ENCODE results near the gene TMC2.

The TMC2 gene

GRCh38 chr20:2596673-2597279, 60.4 kb downstream of the TMC2 start:
- no peak overlapping the region for H3K27ac ChIP-seq (ENCODE audit: low read depth, low read length)
- H3K79me2 ChIP-seq (ENCODE audit: insufficient read depth, low read length): no peaks in the 10 kb centered on the region
- H3K27me3 ChIP-seq (ENCODE audit: low read length): no peaks in the 10 kb centered on the region; the same call in 1 of the 2 replicates
- no peaks in the 10 kb centered on the region for H3K9me3 ChIP-seq (ENCODE audit: insufficient read depth, low read length)
- no peaks in the 10 kb centered on the region for H3F3A ChIP-seq (ENCODE audit: insufficient read depth)
- no peaks in the 10 kb centered on the region for H4K20me1 ChIP-seq (ENCODE audit: low read depth, low read length)
- TF ChIP-seq CTCF (IDR thresholded peaks at IDR 0.05; ENCODE audit: insufficient read depth, low read length, poor library complexity, severe bottlenecking) (no peak), EZH2phosphoT487 (conservative IDR thresholded peaks at IDR 0.05; ENCODE audit: low read length) (no peak)
- H3K9ac ChIP-seq (ENCODE audit: low read length): no peak overlapping the region
- no peak overlapping the region for H3K4me3 ChIP-seq (ENCODE audit: insufficient read depth, low read length, poor library complexity, severe bottlenecking)
- no peaks in the 10 kb centered on the region for H3K9me2 ChIP-seq (replicated peaks; ENCODE audit: insufficient read depth, low read length)
- H2AFZ ChIP-seq (ENCODE audit: low read depth, low read length, severe bottlenecking): no peak overlapping the region
- H3K36me3 ChIP-seq (ENCODE audit: low read length): no peaks in the 10 kb centered on the region
- no peak overlapping the region for H3K4me2 ChIP-seq (ENCODE audit: low read depth, low read length, poor library complexity, severe bottlenecking)

- Histone ChIP-seq H3F3A (ENCODE audit: insufficient read depth) (no peaks in the 10 kb centered on the region), H3K27me3 (ENCODE audit: low read length) (no peaks in the 10 kb centered on the region), H3K4me3 (ENCODE audit: insufficient read depth, low read length, poor library complexity, severe bottlenecking) (no peak overlapping the region), H3K9me3 (ENCODE audit: insufficient read depth, low read length) (no peaks in the 10 kb centered on the region), H3K79me2 (ENCODE audit: insufficient read depth, low read length) (no peaks in the 10 kb centered on the region), H3K4me2 (ENCODE audit: low read depth, low read length, poor library complexity, severe bottlenecking) (no peak overlapping the region), H3K36me3 (ENCODE audit: low read length) (no peaks in the 10 kb centered on the region), H3K27ac (ENCODE audit: low read depth, low read length) (no peak overlapping the region), H3K9me2 (replicated peaks; ENCODE audit: insufficient read depth, low read length) (no peaks in the 10 kb centered on the region), H3K9ac (ENCODE audit: low read length) (no peak overlapping the region), H4K20me1 (ENCODE audit: low read depth, low read length) (no peaks in the 10 kb centered on the region), H2AFZ (ENCODE audit: low read depth, low read length, severe bottlenecking) (no peak overlapping the region)
- TF ChIP-seq EZH2phosphoT487 (conservative IDR thresholded peaks at IDR 0.05; ENCODE audit: low read length): no peak
- TF ChIP-seq CTCF (IDR thresholded peaks at IDR 0.05; ENCODE audit: insufficient read depth, low read length, poor library complexity, severe bottlenecking): no peak
Observed at GRCh38 chr20:2599288-2600006, 63.1 kb downstream of the TMC2 start.

- Histone ChIP-seq H3K9me3 (ENCODE audit: insufficient read depth, low read length) (no peaks in the 10 kb centered on the region), H3K4me3 (ENCODE audit: insufficient read depth, low read length, poor library complexity, severe bottlenecking) (no peak overlapping the region), H3K9me2 (replicated peaks; ENCODE audit: insufficient read depth, low read length) (no peaks in the 10 kb centered on the region), H3F3A (ENCODE audit: insufficient read depth) (no peaks in the 10 kb centered on the region), H3K27ac (ENCODE audit: low read depth, low read length) (no peak overlapping the region), H3K79me2 (ENCODE audit: insufficient read depth, low read length) (no peaks in the 10 kb centered on the region), H3K4me2 (ENCODE audit: low read depth, low read length, poor library complexity, severe bottlenecking) (no peak overlapping the region), H3K36me3 (ENCODE audit: low read length) (no peaks in the 10 kb centered on the region), H3K27me3 (ENCODE audit: low read length) (no peaks in the 10 kb centered on the region), H3K9ac (ENCODE audit: low read length) (no peak overlapping the region), H4K20me1 (ENCODE audit: low read depth, low read length) (no peaks in the 10 kb centered on the region), H2AFZ (ENCODE audit: low read depth, low read length, severe bottlenecking) (no peak overlapping the region)
- TF ChIP-seq CTCF (IDR thresholded peaks at IDR 0.05; ENCODE audit: insufficient read depth, low read length, poor library complexity, severe bottlenecking): no peak
- no peak for TF ChIP-seq EZH2phosphoT487 (conservative IDR thresholded peaks at IDR 0.05; ENCODE audit: low read length)
Observed at GRCh38 chr20:2602046-2602735, 65.8 kb downstream of the TMC2 start.
